Vagina (tissue), 2 donors: ENCODE measurements around the gene TSPEAR. TPM values are rescaled to one million over a fixed set of nuclear protein-coding genes. Genes with fewer than 3 reads are reported as not detected.

Experiments
- DNase-seq, 2 donors: peaks; one replicate each; pipeline ENCODE4 v3.0.0-alpha.2; 2017; ENCODE audit errors: extremely low spot score in 2 of 2
- H3K27ac ChIP-seq: fragments of 200-600 bp; sonication (generic); one replicate; pipeline ENCODE4 v1.5.1; 2019
- H3K27me3 ChIP-seq: fragments of 200-600 bp; sonication (generic); one replicate; pipeline ENCODE4 v1.5.1; 2019
- H3K36me3 ChIP-seq, 2 donors: fragments of 200-600 bp; sonication (generic); one replicate each; pipeline ENCODE4 v1.5.1; 2017 to 2019
- H3K4me1 ChIP-seq: fragments of 200-600 bp; sonication (generic); one replicate; pipeline ENCODE4 v1.5.1; 2019
- H3K4me3 ChIP-seq, 2 donors: fragments of 200-600 bp; sonication (generic); 1 replicate in 1 of 2; 2 replicates in 1 of 2; pipeline ENCODE4 v1.5.1; 2016 to 2019
- H3K9me3 ChIP-seq: fragments of 200-600 bp; sonication (generic); one replicate; pipeline ENCODE4 v1.5.1; 2019
- POLR2A ChIP-seq, 2 donors: fragments of 450-650 bp; IDR thresholded peaks; one replicate each; pipeline ENCODE4 v1.6.1; 2017; ENCODE audit warnings: antibody characterized with exemption in 2 of 2, mild to moderate bottlenecking in 2 of 2, moderate library complexity in 2 of 2
- POLR2AphosphoS5 ChIP-seq, 2 donors: sonication (generic); formaldehyde crosslinking; IDR thresholded peaks; one replicate each; pipeline ENCODE4 v1.9.0; 2017; ENCODE audit warnings: antibody characterized with exemption in 2 of 2, mild to moderate bottlenecking in 2 of 2, low read depth in 1 of 2; ENCODE audit not compliant: insufficient read depth in 1 of 2
- intact Hi-C: fragments of 100-400 bp; cut with DNase I; formaldehyde crosslinking; loops from one replicate; pipeline ENCODE4 v1.15.1; 2023
- total RNA-seq: library from RNA; depleted of rRNA; stranded (reverse); fragments of >200 nt; gene quantifications from one replicate; pipeline ENCODE4 v1.2.3, GENCODE V29; 2016
- TF ChIP-seq, protein P1 (sequence below), 3 experiments: fragments of 450-650 bp in 2 of 3; fragments of 200-600 bp in 1 of 3; sonication (generic) in 1 of 3; IDR thresholded peaks; one replicate each; pipeline ENCODE4 v1.5.1; 2017 to 2019; ENCODE audit warnings: antibody characterized with exemption in 3 of 3, mild to moderate bottlenecking in 2 of 3, moderate library complexity in 2 of 3

TSPEAR gene
- total RNA-seq, 1 donor from 2014 or later = not detected

DNA sequence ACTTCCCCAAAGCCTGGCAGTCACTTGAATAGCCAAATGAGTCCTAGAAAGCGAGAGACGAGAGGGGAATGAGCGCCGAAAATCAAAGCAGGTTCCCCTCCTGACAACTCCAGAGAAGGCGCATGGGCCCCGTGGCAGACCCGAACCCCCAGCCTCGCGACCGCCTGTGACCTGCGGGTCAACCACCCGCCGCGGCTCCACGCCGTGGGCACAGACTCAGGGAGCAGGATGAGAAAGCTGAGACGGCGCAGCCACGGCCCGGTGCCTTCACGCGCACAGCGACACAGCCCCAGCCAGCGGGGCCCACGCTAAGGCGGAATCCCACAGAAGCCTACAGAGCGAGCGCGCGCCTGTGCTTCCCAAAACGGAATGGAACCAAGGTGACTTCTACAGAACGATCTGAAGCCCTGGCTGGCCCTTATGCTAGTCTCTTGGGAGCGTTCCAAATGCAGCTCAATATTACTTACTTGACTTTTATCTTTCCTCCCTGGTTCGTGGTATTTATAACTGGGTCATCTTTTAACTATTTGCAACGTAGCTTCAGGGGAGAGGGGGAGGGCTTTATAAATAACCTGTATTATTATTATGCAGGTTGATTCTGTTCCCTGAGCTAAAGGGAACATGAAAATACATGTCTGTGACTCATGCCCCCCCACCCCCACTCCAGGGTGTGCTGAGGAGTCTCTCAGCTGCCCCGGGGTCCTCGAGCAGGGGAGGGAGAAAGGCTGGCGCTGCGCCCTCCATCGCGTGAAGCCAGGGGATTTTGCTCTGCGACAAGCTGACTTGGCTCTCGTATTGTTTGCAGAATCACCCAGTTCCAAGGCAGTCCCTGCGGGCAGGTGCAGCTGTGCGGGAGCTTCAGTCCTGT is 1.7 kb downstream of the TSPEAR start:
- DNase-seq = peak in 1 of 2 donors; percentile 64
- no peak overlapping the region for H3K4me3 ChIP-seq
- peaks cover 28% of the 10 kb centered on the region for H3K4me1 ChIP-seq
- H3K9me3 ChIP-seq = no peaks in the 10 kb centered on the region
- TF ChIP-seq POLR2AphosphoS5 (IDR thresholded peaks at IDR 0.05; ENCODE audit: insufficient read depth in 1 of 2, low read depth in 1 of 2) (no peak), POLR2A (IDR thresholded peaks at IDR 0.05) (no peak)
- TF ChIP-seq, protein P1, sequence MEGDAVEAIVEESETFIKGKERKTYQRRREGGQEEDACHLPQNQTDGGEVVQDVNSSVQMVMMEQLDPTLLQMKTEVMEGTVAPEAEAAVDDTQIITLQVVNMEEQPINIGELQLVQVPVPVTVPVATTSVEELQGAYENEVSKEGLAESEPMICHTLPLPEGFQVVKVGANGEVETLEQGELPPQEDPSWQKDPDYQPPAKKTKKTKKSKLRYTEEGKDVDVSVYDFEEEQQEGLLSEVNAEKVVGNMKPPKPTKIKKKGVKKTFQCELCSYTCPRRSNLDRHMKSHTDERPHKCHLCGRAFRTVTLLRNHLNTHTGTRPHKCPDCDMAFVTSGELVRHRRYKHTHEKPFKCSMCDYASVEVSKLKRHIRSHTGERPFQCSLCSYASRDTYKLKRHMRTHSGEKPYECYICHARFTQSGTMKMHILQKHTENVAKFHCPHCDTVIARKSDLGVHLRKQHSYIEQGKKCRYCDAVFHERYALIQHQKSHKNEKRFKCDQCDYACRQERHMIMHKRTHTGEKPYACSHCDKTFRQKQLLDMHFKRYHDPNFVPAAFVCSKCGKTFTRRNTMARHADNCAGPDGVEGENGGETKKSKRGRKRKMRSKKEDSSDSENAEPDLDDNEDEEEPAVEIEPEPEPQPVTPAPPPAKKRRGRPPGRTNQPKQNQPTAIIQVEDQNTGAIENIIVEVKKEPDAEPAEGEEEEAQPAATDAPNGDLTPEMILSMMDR (IDR thresholded peaks at IDR 0.05) = no peak
- H3K27ac ChIP-seq = no peak overlapping the region
- no peaks in the 10 kb centered on the region for H3K36me3 ChIP-seq
- intact Hi-C loops = no loop called here
- peaks cover 14% of the 10 kb centered on the region for H3K27me3 ChIP-seq

DNA sequence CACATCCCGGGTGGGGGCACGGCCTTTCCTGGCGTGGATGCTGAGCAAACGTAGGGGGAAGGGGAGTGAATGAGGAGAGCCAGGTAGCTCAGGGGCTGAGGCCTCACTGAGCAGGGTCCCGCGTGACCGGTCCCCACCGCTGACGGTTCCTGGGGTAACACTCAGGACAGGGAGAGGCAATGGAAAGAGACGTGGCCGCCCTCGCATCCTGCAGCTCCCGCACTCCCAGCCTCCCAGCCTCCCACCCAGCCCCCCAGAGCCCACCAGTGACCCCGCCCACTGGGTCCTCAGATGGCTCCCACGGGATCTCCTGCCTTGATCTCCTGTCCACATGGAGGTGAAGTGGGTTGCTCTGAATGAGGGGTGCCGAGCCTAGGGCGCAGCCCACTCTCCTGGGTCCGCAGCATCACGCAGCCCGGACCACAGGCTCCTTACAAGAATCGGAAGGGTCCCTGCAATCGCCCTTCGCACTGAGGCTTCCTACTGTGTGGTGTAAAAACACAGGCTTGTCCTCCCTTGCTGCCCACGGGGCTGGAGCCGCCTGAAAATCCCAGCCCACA is 2.4 kb downstream of the TSPEAR start:
- H3K36me3 ChIP-seq = no peaks in the 10 kb centered on the region
- no peaks in the 10 kb centered on the region for H3K9me3 ChIP-seq
- DNase-seq = peak in 1 of 2 donors; percentile 58
- intact Hi-C loops = no loop called here
- H3K4me3 ChIP-seq = no peak overlapping the region
- peaks cover 28% of the 10 kb centered on the region for H3K4me1 ChIP-seq
- H3K27ac ChIP-seq = no peak overlapping the region
- no peak for TF ChIP-seq POLR2AphosphoS5 (IDR thresholded peaks at IDR 0.05; ENCODE audit: insufficient read depth in 1 of 2, low read depth in 1 of 2)
- no peak for TF ChIP-seq POLR2A (IDR thresholded peaks at IDR 0.05)
- TF ChIP-seq, protein P1 (IDR thresholded peaks at IDR 0.05) = no peak
- peaks cover 14% of the 10 kb centered on the region for H3K27me3 ChIP-seq

DNA sequence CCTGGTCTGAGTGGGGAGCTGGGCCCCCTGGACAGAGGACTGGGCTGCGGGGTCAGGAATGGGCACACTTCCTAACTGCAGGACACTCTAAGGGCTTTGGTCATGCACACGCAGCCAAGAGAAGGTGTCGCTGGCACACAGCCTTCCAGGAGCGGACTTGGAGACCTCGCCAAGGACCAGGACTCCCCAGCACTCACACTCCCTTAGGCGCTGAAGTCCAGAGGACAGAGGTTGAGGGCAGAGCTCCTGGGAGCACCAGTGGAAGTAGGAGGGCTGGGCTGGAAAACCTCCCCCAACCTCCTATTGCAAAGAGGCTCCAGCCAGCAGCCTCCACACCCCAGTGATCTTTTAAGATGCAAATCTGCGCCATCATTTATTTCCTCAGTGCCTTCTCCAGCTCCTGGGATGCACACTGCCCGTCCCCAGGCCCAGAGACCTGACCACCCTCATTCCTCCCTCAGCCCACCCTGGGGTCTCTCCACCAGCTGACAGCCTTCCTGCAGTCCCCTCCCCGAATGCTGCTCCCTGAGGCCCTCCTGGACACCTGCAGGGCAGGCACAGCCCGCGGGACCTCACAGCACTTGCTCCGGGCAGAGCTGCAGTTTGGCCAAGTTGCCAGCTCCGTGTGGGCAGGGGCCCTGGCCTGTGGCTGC is 3.0 kb downstream of the TSPEAR start:
- Histone ChIP-seq H3K27me3 (peaks cover 14% of the 10 kb centered on the region), H3K4me3 (no peak overlapping the region), H3K36me3 (no peaks in the 10 kb centered on the region), H3K9me3 (no peaks in the 10 kb centered on the region), H3K27ac (no peak overlapping the region), H3K4me1 (peaks cover 28% of the 10 kb centered on the region)
- no peak for TF ChIP-seq POLR2A (IDR thresholded peaks at IDR 0.05)
- TF ChIP-seq, protein P1 (IDR thresholded peaks at IDR 0.05) = no peak
- TF ChIP-seq POLR2AphosphoS5 (IDR thresholded peaks at IDR 0.05; ENCODE audit: insufficient read depth in 1 of 2, low read depth in 1 of 2) = no peak
- intact Hi-C loops = no loop called here
- peak in 1 of 2 donors; percentile 94 for DNase-seq

DNA sequence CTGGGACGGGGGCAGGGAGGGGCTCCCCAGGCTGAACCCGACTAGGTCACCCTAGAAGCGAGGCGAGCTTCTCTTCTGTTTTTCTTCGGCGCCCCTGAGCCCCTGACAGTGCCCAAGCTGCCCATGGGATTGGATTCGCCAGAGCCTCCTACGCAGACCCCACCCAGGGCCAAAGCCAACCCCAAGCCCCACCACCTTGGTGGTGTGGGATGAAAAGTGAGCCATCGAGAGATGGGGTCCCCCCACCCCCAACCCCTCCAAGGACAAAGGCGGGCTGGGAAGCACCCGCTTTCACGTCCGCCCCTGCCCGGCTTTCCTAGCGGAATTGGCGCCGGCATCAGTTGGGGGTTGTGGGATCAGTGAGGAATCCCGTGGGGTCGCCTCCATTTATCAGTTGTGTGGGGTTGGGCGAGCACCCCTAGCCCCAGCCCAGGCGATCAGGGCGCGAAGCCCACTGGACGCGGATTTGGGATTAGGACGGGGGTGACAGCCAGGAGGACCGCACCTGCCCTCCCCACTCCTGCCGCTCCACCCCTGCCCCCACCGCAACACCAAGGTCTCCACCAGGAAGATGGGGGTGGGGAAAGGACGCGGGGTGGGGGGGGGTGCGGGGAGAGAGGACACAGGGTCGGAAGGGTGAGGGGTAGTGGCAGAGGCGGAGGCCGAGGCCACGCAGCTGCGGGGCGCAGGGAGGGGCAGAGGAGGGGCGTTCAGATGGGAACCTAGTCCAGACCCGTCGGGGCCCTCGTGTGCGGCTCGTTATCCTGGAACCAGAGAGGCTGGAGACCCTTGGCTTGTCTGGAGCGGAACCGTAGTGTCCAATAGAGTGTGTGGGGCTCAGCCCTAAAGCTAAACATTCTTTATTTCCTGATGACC is 4.4 kb downstream of the TSPEAR start:
- Histone ChIP-seq H3K27ac (no peak overlapping the region), H3K4me3 (no peak overlapping the region), H3K4me1 (peaks cover 28% of the 10 kb centered on the region), H3K9me3 (no peaks in the 10 kb centered on the region), H3K36me3 (no peaks in the 10 kb centered on the region), H3K27me3 (peaks cover 14% of the 10 kb centered on the region)
- TF ChIP-seq POLR2A (IDR thresholded peaks at IDR 0.05) = no peak
- no peak for TF ChIP-seq POLR2AphosphoS5 (IDR thresholded peaks at IDR 0.05; ENCODE audit: insufficient read depth in 1 of 2, low read depth in 1 of 2)
- TF ChIP-seq, protein P1 (IDR thresholded peaks at IDR 0.05) = no peak
- intact Hi-C loops = no loop called here
- peak in 1 of 2 donors; percentile 72 for DNase-seq
